Measurements from ENCODE around the gene CLCNKB.
"Not testable (repeated sequence)": the region's sequence is repeated elsewhere in the genome, so short reads cannot be mapped to it uniquely, and the experiment has no call there.

DNA sequence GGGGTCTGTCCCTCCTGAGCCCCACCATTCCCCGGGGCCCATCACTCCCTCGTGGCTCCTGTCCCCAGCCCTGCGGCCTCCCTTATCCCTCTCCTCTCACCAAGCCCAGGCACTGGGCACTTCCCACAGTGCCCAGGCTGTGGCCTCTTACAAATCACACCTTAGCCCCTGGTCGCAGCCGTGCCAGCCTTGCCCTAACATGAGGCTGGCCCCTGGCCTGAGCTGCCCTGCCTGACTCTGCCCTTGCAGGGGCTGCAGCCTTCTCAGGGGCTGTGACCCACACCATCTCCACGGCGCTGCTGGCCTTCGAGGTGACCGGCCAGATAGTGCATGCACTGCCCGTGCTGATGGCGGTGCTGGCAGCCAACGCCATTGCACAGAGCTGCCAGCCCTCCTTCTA is 8.4 kb downstream of the CLCNKB start:
- TF ChIP-seq, protein P1, sequence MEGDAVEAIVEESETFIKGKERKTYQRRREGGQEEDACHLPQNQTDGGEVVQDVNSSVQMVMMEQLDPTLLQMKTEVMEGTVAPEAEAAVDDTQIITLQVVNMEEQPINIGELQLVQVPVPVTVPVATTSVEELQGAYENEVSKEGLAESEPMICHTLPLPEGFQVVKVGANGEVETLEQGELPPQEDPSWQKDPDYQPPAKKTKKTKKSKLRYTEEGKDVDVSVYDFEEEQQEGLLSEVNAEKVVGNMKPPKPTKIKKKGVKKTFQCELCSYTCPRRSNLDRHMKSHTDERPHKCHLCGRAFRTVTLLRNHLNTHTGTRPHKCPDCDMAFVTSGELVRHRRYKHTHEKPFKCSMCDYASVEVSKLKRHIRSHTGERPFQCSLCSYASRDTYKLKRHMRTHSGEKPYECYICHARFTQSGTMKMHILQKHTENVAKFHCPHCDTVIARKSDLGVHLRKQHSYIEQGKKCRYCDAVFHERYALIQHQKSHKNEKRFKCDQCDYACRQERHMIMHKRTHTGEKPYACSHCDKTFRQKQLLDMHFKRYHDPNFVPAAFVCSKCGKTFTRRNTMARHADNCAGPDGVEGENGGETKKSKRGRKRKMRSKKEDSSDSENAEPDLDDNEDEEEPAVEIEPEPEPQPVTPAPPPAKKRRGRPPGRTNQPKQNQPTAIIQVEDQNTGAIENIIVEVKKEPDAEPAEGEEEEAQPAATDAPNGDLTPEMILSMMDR (IDR thresholded peaks at IDR 0.05; ENCODE audit: insufficient read depth, low read depth, low read length) = not testable (repeated sequence)
- TF ChIP-seq EZH2 (IDR thresholded peaks at IDR 0.05; ENCODE audit: insufficient read depth, low read length) = not testable (repeated sequence)
